GM23338 (cell line): ENCODE results near the gene WHAMM.

Source experiments
- EZH2 ChIP-seq: fragments of 200-600 bp; sonication (generic); IDR thresholded peaks from one replicate; pipeline ENCODE4 v1.8.0; 2017; ENCODE audit warnings: antibody characterized with exemption, mild to moderate bottlenecking, low read depth; ENCODE audit not compliant: unreplicated experiment
- EZH2phosphoT487 ChIP-seq: fragments of 200-600 bp; sonication (generic); IDR thresholded peaks from one replicate; pipeline ENCODE4 v1.8.1; 2018; ENCODE audit warnings: antibody characterized with exemption; ENCODE audit not compliant: unreplicated experiment
- JUNB ChIP-seq: IDR thresholded peaks from one replicate; pipeline ENCODE4 v1.6.1; 2016; ENCODE audit warnings: antibody characterized with exemption; ENCODE audit not compliant: unreplicated experiment
- POLR2AphosphoS5 ChIP-seq: IDR thresholded peaks from 2 replicates; pipeline ENCODE4 v1.6.1; 2016; ENCODE audit warnings: antibody characterized with exemption, low read depth
- STAT1 ChIP-seq: IDR thresholded peaks from one replicate; pipeline ENCODE4 v1.6.1; 2016; ENCODE audit warnings: antibody characterized with exemption; ENCODE audit not compliant: unreplicated experiment
- ZNF114 ChIP-seq: fragments of 250-450 bp; sonication (Bioruptor Pico); IDR thresholded peaks from 2 replicates; pipeline ENCODE4 v1.5.0; 2020; ENCODE audit warnings: mild to moderate bottlenecking, moderate library complexity
- TF ChIP-seq, protein P1 (sequence below), 2 experiments: fragments of 200-600 bp in 1 of 2; sonication (generic) in 1 of 2; conservative IDR thresholded peaks; 2 replicates each; pipeline versions ENCODE4 v1.5.1 to v1.6.1; 2016 to 2017; ENCODE audit warnings: antibody characterized with exemption in 2 of 2, low read depth in 2 of 2, mild to moderate bottlenecking in 2 of 2, moderate library complexity in 1 of 2
- TF ChIP-seq, protein P2 (sequence below): IDR thresholded peaks from one replicate; pipeline ENCODE4 v1.6.1; 2018; ENCODE audit warnings: antibody characterized with exemption; ENCODE audit not compliant: unreplicated experiment
- TF ChIP-seq, protein P3 (sequence below): IDR thresholded peaks from 2 replicates; pipeline ENCODE4 v1.6.1; 2016; ENCODE audit warnings: antibody characterized with exemption

DNA sequence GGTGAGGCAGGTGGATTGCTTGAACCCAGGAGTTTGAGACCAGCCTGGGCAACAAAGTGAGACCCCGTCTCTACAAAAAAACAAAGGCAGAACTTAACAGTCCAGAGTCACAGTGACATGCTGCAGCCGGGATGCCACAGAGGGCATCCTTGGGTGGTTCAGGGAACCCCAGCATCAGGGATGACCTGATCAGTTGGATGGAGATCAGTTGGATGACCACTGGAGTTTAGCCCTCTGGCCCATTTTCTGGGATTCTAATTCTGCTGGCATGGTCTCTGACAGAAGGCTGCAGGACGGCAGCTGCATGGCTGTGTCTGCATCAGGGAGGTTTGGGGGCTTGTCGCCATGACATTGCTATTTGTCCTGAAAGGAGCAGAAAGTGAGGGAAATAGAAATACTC, 19.8 kb downstream of the WHAMM start:
- TF ChIP-seq, protein P1, sequence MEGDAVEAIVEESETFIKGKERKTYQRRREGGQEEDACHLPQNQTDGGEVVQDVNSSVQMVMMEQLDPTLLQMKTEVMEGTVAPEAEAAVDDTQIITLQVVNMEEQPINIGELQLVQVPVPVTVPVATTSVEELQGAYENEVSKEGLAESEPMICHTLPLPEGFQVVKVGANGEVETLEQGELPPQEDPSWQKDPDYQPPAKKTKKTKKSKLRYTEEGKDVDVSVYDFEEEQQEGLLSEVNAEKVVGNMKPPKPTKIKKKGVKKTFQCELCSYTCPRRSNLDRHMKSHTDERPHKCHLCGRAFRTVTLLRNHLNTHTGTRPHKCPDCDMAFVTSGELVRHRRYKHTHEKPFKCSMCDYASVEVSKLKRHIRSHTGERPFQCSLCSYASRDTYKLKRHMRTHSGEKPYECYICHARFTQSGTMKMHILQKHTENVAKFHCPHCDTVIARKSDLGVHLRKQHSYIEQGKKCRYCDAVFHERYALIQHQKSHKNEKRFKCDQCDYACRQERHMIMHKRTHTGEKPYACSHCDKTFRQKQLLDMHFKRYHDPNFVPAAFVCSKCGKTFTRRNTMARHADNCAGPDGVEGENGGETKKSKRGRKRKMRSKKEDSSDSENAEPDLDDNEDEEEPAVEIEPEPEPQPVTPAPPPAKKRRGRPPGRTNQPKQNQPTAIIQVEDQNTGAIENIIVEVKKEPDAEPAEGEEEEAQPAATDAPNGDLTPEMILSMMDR (conservative IDR thresholded peaks at IDR 0.05; ENCODE audit: low read depth in 2 of 2): no peak
- TF ChIP-seq EZH2 (no peak), POLR2AphosphoS5 (no peak), EZH2phosphoT487 (no peak), JUNB (no peak), ZNF114 (no peak), STAT1 (no peak)
- TF ChIP-seq, protein P2, sequence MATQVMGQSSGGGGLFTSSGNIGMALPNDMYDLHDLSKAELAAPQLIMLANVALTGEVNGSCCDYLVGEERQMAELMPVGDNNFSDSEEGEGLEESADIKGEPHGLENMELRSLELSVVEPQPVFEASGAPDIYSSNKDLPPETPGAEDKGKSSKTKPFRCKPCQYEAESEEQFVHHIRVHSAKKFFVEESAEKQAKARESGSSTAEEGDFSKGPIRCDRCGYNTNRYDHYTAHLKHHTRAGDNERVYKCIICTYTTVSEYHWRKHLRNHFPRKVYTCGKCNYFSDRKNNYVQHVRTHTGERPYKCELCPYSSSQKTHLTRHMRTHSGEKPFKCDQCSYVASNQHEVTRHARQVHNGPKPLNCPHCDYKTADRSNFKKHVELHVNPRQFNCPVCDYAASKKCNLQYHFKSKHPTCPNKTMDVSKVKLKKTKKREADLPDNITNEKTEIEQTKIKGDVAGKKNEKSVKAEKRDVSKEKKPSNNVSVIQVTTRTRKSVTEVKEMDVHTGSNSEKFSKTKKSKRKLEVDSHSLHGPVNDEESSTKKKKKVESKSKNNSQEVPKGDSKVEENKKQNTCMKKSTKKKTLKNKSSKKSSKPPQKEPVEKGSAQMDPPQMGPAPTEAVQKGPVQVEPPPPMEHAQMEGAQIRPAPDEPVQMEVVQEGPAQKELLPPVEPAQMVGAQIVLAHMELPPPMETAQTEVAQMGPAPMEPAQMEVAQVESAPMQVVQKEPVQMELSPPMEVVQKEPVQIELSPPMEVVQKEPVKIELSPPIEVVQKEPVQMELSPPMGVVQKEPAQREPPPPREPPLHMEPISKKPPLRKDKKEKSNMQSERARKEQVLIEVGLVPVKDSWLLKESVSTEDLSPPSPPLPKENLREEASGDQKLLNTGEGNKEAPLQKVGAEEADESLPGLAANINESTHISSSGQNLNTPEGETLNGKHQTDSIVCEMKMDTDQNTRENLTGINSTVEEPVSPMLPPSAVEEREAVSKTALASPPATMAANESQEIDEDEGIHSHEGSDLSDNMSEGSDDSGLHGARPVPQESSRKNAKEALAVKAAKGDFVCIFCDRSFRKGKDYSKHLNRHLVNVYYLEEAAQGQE: no peak
- TF ChIP-seq, protein P3, sequence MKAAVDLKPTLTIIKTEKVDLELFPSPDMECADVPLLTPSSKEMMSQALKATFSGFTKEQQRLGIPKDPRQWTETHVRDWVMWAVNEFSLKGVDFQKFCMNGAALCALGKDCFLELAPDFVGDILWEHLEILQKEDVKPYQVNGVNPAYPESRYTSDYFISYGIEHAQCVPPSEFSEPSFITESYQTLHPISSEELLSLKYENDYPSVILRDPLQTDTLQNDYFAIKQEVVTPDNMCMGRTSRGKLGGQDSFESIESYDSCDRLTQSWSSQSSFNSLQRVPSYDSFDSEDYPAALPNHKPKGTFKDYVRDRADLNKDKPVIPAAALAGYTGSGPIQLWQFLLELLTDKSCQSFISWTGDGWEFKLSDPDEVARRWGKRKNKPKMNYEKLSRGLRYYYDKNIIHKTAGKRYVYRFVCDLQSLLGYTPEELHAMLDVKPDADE: no peak
